Measurements from ENCODE around the gene WDR75. TPM values are rescaled to one million over a fixed set of nuclear protein-coding genes. Genes with fewer than 3 reads are reported as not detected.
"Not testable (repeated sequence)": the region's sequence is repeated elsewhere in the genome, so short reads cannot be mapped to it uniquely, and the experiment has no call there.

The WDR75 gene
- polyA plus RNA-seq, 1 experiment = 30.7 TPM

GRCh38 chr2:189426886-189427285 lies 14.4 kb upstream of the WDR75 start:
- H3K27me3 ChIP-seq (ENCODE audit: control insufficient read depth, insufficient read depth, low read length) = no peaks in the 10 kb centered on the region
- no peak overlapping the region for H3K4me3 ChIP-seq (ENCODE audit: low read depth, low read length)
- POLR2A ChIA-PET = no interaction called here
- CTCF ChIA-PET = interaction anchor here (0.8 to 1.0 kb wide), 2 partner anchors 14 to 58 kb away, joined by 3 read pairs; no protein-coding TSS in a partner anchor
- no peak for DNase-seq (ENCODE audit: low read depth)
- no peak for TF ChIP-seq CTCF (IDR thresholded peaks at IDR 0.05; ENCODE audit: insufficient read depth, low read depth, low read length)
- H3K36me3 ChIP-seq (ENCODE audit: control insufficient read depth, insufficient read depth, low read length) = no peaks in the 10 kb centered on the region

- POLR2A ChIA-PET = no interaction called here
- no peaks in the 10 kb centered on the region for H3K36me3 ChIP-seq (ENCODE audit: control insufficient read depth, insufficient read depth, low read length)
These were observed 13.4 kb upstream of the WDR75 start for GRCh38 chr2:189427872-189428271.

GRCh38 chr2:189430448-189430847 lies 10.8 kb upstream of the WDR75 start:
- H3K36me3 ChIP-seq (ENCODE audit: control insufficient read depth, insufficient read depth, low read length); H3K4me3 ChIP-seq (ENCODE audit: low read depth, low read length); POLR2A ChIA-PET; DNase-seq (ENCODE audit: low read depth); H3K27me3 ChIP-seq (ENCODE audit: control insufficient read depth, insufficient read depth, low read length): not testable (repeated sequence)
- CTCF ChIA-PET = interaction anchor here (0.6 to 1.7 kb wide), 2 partner anchors 18 to 820 kb away, joined by 3 to 5 read pairs; no protein-coding TSS in a partner anchor

More at GRCh38 chr2:189427872-189428271, 13.4 kb upstream of the WDR75 start:
- CTCF ChIA-PET = interaction anchor here (0.8 to 1.0 kb wide), 2 partner anchors 15 to 57 kb away, joined by 3 read pairs; no protein-coding TSS in a partner anchor
- no peaks in the 10 kb centered on the region for H3K27me3 ChIP-seq (ENCODE audit: control insufficient read depth, insufficient read depth, low read length)
- DNase-seq (ENCODE audit: low read depth) = no peak
- no peak for TF ChIP-seq CTCF (IDR thresholded peaks at IDR 0.05; ENCODE audit: insufficient read depth, low read depth, low read length)
- H3K4me3 ChIP-seq (ENCODE audit: low read depth, low read length) = no peak overlapping the region

GRCh38 chr2:189435803-189436202 lies 5.5 kb upstream of the WDR75 start:
- H3K36me3 ChIP-seq (ENCODE audit: control insufficient read depth, insufficient read depth, low read length); CTCF ChIA-PET; DNase-seq (ENCODE audit: low read depth); POLR2A ChIA-PET; H3K4me3 ChIP-seq (ENCODE audit: low read depth, low read length); H3K27me3 ChIP-seq (ENCODE audit: control insufficient read depth, insufficient read depth, low read length): not testable (repeated sequence)

GRCh38 chr2:189437926-189438325 lies 3.3 kb upstream of the WDR75 start:
- Histone ChIP-seq H3K27me3 (ENCODE audit: control insufficient read depth, insufficient read depth, low read length) (no peaks in the 10 kb centered on the region), H3K36me3 (ENCODE audit: control insufficient read depth, insufficient read depth, low read length) (no peaks in the 10 kb centered on the region), H3K4me3 (ENCODE audit: low read depth, low read length) (no peak overlapping the region)
- CTCF ChIA-PET = no interaction called here
- no peak for TF ChIP-seq CTCF (IDR thresholded peaks at IDR 0.05; ENCODE audit: insufficient read depth, low read depth, low read length)
- no peak for DNase-seq (ENCODE audit: low read depth)
- POLR2A ChIA-PET = no interaction called here

- no peaks in the 10 kb centered on the region for H3K27me3 ChIP-seq (ENCODE audit: control insufficient read depth, insufficient read depth, low read length)
- no peak overlapping the region for H3K4me3 ChIP-seq (ENCODE audit: low read depth, low read length)
- no peaks in the 10 kb centered on the region for H3K36me3 ChIP-seq (ENCODE audit: control insufficient read depth, insufficient read depth, low read length)
- ChIA-PET POLR2A (no interaction called here), CTCF (no interaction called here)
- peak; percentile 20; the same call in 1 of the 2 replicates for TF ChIP-seq CTCF (IDR thresholded peaks at IDR 0.05; ENCODE audit: insufficient read depth, low read depth, low read length)
- no peak for DNase-seq (ENCODE audit: low read depth)
These were observed 1.9 kb upstream of the WDR75 start for GRCh38 chr2:189439342-189439741.

All from BJ (cell line).